Keratinocyte (primary cell): Measurements from ENCODE around the gene RAB39A. TPM values are rescaled to one million over a fixed set of nuclear protein-coding genes. Genes with fewer than 3 reads are reported as not detected.

Experiments used
- DNase-seq: peaks from one replicate; pipeline ENCODE4 v3.0.0-alpha.2; 2011; ENCODE audit warnings: low read depth, missing footprints, low spot score
- FAIRE-seq: peaks from 2 replicates; lab custom pipeline; 2011; peaks lifted over from hg19 to GRCh38; lab: Jason Lieb, UNC
- H2AFZ ChIP-seq: 2 replicates; pipeline ENCODE4 v1.6.0; 2012; ENCODE audit warnings: low read length, control low read depth, inconsistent platforms; ENCODE audit not compliant: control insufficient read depth
- H3K27ac ChIP-seq: 2 replicates; pipeline ENCODE4 v1.5.1; 2011; ENCODE audit warnings: low read length; ENCODE audit not compliant: control insufficient read depth, insufficient read depth
- H3K27me3 ChIP-seq: 3 replicates; pipeline ENCODE4 v1.6.0; 2011; ENCODE audit warnings: low read length; ENCODE audit not compliant: control insufficient read depth, insufficient read depth; ENCODE audit errors: extremely low read depth
- H3K36me3 ChIP-seq, 2 experiments: 2 replicates in 1 of 2; 3 replicates in 1 of 2; pipeline ENCODE4 v1.5.1; 2011; ENCODE audit warnings: low read length in 2 of 2, mild to moderate bottlenecking in 1 of 2; ENCODE audit not compliant: control insufficient read depth in 2 of 2, insufficient read depth in 2 of 2; ENCODE audit errors: extremely low read depth in 1 of 2
- H3K4me1 ChIP-seq: 3 replicates; pipeline ENCODE4 v1.5.1; 2011; ENCODE audit warnings: low read length; ENCODE audit not compliant: control insufficient read depth, insufficient read depth; ENCODE audit errors: extremely low read depth
- H3K4me2 ChIP-seq: 3 replicates; pipeline ENCODE4 v1.6.0; 2011; ENCODE audit warnings: low read depth, low read length; ENCODE audit not compliant: control insufficient read depth, insufficient read depth; ENCODE audit errors: extremely low read depth
- H3K4me3 ChIP-seq, 3 experiments: fragments of 200-600 bp in 1 of 3; sonication (generic) in 1 of 3; 2 replicates in 2 of 3; 3 replicates in 1 of 3; pipeline ENCODE4 v1.5.1; 2011 to 2016; ENCODE audit warnings: low read length in 3 of 3, mild to moderate bottlenecking in 3 of 3, control low read depth in 2 of 3, inconsistent platforms in 1 of 3, low read depth in 1 of 3, mixed read lengths in 1 of 3, mixed run types in 1 of 3, moderate library complexity in 1 of 3; ENCODE audit not compliant: control insufficient read depth in 2 of 3, insufficient read depth in 2 of 3; ENCODE audit errors: extremely low read depth in 1 of 3
- H3K79me2 ChIP-seq: 2 replicates; pipeline ENCODE4 v1.6.0; 2012; ENCODE audit warnings: low read length; ENCODE audit not compliant: control insufficient read depth, insufficient read depth
- H3K9ac ChIP-seq: 3 replicates; pipeline ENCODE4 v1.6.0; 2011; ENCODE audit warnings: low read length; ENCODE audit not compliant: control insufficient read depth, insufficient read depth; ENCODE audit errors: extremely low read depth
- H3K9me1 ChIP-seq: 3 replicates; pipeline ENCODE4 v1.6.0; 2011; ENCODE audit warnings: low read length; ENCODE audit not compliant: control insufficient read depth, insufficient read depth; ENCODE audit errors: extremely low read depth
- H3K9me3 ChIP-seq: 2 replicates; pipeline ENCODE4 v1.5.1; 2012; ENCODE audit warnings: low read depth, low read length; ENCODE audit not compliant: control insufficient read depth
- H4K20me1 ChIP-seq: 3 replicates; pipeline ENCODE4 v1.6.0; 2011; ENCODE audit warnings: low read length; ENCODE audit not compliant: control insufficient read depth, insufficient read depth; ENCODE audit errors: extremely low read depth
- CTCF ChIP-seq, 3 experiments: IDR thresholded peaks in 1 of 3; conservative IDR thresholded peaks in 1 of 3; optimal IDR thresholded peaks in 1 of 3; 2 replicates in 2 of 3; 3 replicates in 1 of 3; pipeline versions ENCODE3 to v1.5.1; 2011; ENCODE audit warnings: low read length in 3 of 3, mild to moderate bottlenecking in 3 of 3, moderate library complexity in 2 of 3, control low read depth in 1 of 3, inconsistent platforms in 1 of 3; ENCODE audit not compliant: insufficient read depth in 2 of 3; ENCODE audit errors: extremely low read depth in 1 of 3
- EZH2 ChIP-seq: IDR thresholded peaks from one replicate; pipeline ENCODE4 v1.6.1; 2012; ENCODE audit warnings: inconsistent platforms, mild to moderate bottlenecking, low read length, moderate library complexity
- dilution Hi-C: fragments of 300-500 bp; cut with MboI; formaldehyde crosslinking; loops from one replicate; pipeline ENCODE4 v1.7.0; 2020; ENCODE audit warnings: low sequenced_read_pairs; ENCODE audit not compliant: extremely low pct_ligation_motif_present
- polyA plus RNA-seq, 5 experiments: library from polyadenylated mRNA; depleted of rRNA in 3 of 5; stranded (reverse) in 3 of 5; stranded (forward) in 1 of 5; unstranded in 1 of 5; fragments of >200 nt; gene quantifications; 1 replicate in 1 of 5; 2 replicates in 3 of 5; 3 replicates in 1 of 5; pipeline versions ENCODE4 v1.2.1 to v1.2.3, GENCODE V29; 2011 to 2012; ENCODE audit warnings: missing spikeins in 2 of 5, low read depth in 1 of 5, low replicate concordance in 1 of 5

Gene RAB39A
- polyA plus RNA-seq, 1 donor (not counting 4 experiments of a cell fraction or from before 2014, with no cell fraction given), result not detected

- no peaks in the 10 kb centered on the region for H3K36me3 ChIP-seq
- no peaks in the 10 kb centered on the region for H4K20me1 ChIP-seq
- TF ChIP-seq CTCF (optimal IDR thresholded peaks at IDR 0.05 in 1 of 3, IDR thresholded peaks at IDR 0.05 in 1 of 3, conservative IDR thresholded peaks at IDR 0.05 in 1 of 3; ENCODE audit: extremely low read depth in 1 of 3, insufficient read depth in 2 of 3, low read length in 3 of 3), result no peak
- TF ChIP-seq EZH2, result no peak
- H3K9me3 ChIP-seq, result no peaks in the 10 kb centered on the region
- H3K4me2 ChIP-seq, result no peak overlapping the region
- no peaks in the 10 kb centered on the region for H3K9me1 ChIP-seq
- H3K79me2 ChIP-seq, result no peaks in the 10 kb centered on the region
- no peak overlapping the region for H3K27ac ChIP-seq
- DNase-seq, result no peak
- H3K27me3 ChIP-seq, result no peaks in the 10 kb centered on the region
- no peak overlapping the region for H3K4me3 ChIP-seq
- H3K9ac ChIP-seq, result no peak overlapping the region
- no peak overlapping the region for H2AFZ ChIP-seq
- no peaks in the 10 kb centered on the region for H3K4me1 ChIP-seq
- no peak for FAIRE-seq
- dilution Hi-C loops, result no loop called here
Observed at GRCh38 chr11:107882095-107882820, 46.0 kb upstream of the RAB39A start.

DNA sequence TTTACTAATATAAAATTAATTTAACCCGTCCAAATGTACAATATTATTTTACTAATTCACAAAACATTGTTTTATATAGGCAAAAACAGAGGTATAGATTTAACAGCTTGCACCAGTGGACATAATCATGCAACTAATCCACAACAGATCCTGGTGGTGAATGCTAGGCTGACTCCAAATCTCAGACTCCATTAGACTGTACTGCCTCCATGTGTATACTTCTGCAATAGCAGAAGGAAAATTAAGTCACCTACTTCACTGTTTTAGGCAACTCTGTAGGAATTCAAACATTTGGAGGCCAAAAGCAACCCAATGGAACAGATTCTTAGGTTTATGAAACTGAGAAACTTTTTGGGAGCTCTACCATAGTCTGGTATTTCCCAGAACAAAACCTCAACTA, 30.0 kb upstream of the RAB39A start:
- H2AFZ ChIP-seq, result no peak overlapping the region
- H3K36me3 ChIP-seq, result no peaks in the 10 kb centered on the region
- H3K9me1 ChIP-seq, result no peaks in the 10 kb centered on the region
- DNase-seq (no peak), FAIRE-seq (peak; percentile 83)
- peaks cover 4% of the 10 kb centered on the region for H3K4me1 ChIP-seq
- H3K27ac ChIP-seq, result no peak overlapping the region
- H4K20me1 ChIP-seq, result no peaks in the 10 kb centered on the region
- TF ChIP-seq EZH2, result no peak
- TF ChIP-seq CTCF (optimal IDR thresholded peaks at IDR 0.05 in 1 of 3, IDR thresholded peaks at IDR 0.05 in 1 of 3, conservative IDR thresholded peaks at IDR 0.05 in 1 of 3; ENCODE audit: extremely low read depth in 1 of 3, insufficient read depth in 2 of 3, low read length in 3 of 3), result peak; percentile 57 to 72 (median 59)
- H3K4me3 ChIP-seq, result no peak overlapping the region
- dilution Hi-C loops, result no loop called here
- no peaks in the 10 kb centered on the region for H3K79me2 ChIP-seq
- H3K9me3 ChIP-seq, result no peaks in the 10 kb centered on the region
- no peak overlapping the region for H3K4me2 ChIP-seq
- no peaks in the 10 kb centered on the region for H3K27me3 ChIP-seq
- no peak overlapping the region for H3K9ac ChIP-seq
